Lower leg skin (tissue), 4 donors: ENCODE results near the gene KMT2E. TPM values are rescaled to one million over a fixed set of nuclear protein-coding genes. Genes with fewer than 3 reads are reported as not detected.

Experiments
- DNase-seq, 2 donors: peaks; one replicate each; pipeline ENCODE4 v3.0.0-alpha.2; 2019; ENCODE audit warnings: low spot score in 2 of 2
- H3K4me3 ChIP-seq: fragments of 200-600 bp; sonication (generic); 2 replicates; pipeline ENCODE4 v1.5.1; 2017; ENCODE audit warnings: mild to moderate bottlenecking, low read depth; ENCODE audit not compliant: poor library complexity, severe bottlenecking
- CTCF ChIP-seq, 3 donors: fragments of 450-650 bp; IDR thresholded peaks; one replicate each; pipeline ENCODE4 v1.5.1; 2016; ENCODE audit warnings: antibody characterized with exemption in 3 of 3, mild to moderate bottlenecking in 3 of 3, moderate library complexity in 2 of 3
- POLR2A ChIP-seq, 2 donors: fragments of 450-650 bp; IDR thresholded peaks; one replicate each; pipeline ENCODE4 v1.6.1; 2016 to 2017; ENCODE audit warnings: antibody characterized with exemption in 2 of 2, mild to moderate bottlenecking in 1 of 2, moderate library complexity in 1 of 2
- WGBS, 2 donors: methylation state at CpG; one replicate each; pipeline ENCODE4 v1.1.5; 2018; 5-methylcytosine and 5-hydroxymethylcytosine counted together
- intact Hi-C: fragments of 100-400 bp; cut with DNase I; formaldehyde crosslinking; loops from one replicate; pipeline ENCODE4 v1.15.0; 2023; ENCODE audit warnings: low total_unique reads
- total RNA-seq, 4 donors: library from RNA; depleted of rRNA; stranded (reverse); fragments of >200 nt; gene quantifications; one replicate each; pipeline ENCODE4 v1.1.0, GENCODE V29; 2016

The KMT2E gene
- total RNA-seq, 4 donors from 2014 or later: 86.4 to 130 (median 114) TPM

DNA sequence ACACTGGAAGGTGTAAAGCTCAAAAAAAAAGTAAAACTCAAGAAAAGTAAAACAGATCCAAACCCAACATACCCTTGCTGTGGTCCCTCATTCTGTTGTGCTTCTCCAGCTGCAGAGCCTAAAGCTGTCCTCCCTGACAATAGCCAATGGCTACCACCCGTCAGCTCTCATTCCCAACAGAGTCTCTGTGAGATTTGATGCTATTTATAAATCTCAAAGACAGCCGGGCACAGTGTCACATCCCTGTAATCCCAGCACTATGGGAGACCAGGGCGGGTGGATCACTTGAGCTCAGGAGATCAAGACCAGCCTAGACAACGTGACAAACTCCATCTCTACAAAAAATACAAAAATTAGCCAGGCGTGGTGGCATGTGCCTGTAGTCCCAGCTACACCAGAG, 116.0 kb downstream of the KMT2E start:
- intact Hi-C loops: no loop called here
- WGBS, 2 donors: 93 to 94% methylated on average over 5 of the region's 5 CpGs

DNA sequence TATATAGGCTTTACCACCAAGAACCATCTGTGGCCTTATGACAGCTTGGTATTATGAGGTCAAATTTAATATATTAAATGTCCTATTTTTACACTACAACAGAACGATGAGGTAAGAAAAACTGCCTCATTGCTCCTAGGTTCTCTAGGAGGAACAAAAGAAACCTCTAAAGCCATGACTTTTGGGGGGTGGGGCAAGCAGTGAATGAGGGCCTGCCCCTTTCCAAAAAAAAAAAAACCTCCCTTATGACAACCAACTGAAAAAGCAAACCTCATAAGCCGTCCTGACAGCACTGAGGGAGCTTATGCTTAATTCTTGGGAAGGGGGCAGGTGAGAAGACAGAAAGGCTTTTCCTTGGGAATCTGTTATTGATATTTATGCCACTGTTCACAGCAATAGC, 116.6 kb downstream of the KMT2E start:
- H3K4me3 ChIP-seq: no peak overlapping the region
- intact Hi-C loops: no loop called here
- DNase-seq: no peak
- TF ChIP-seq POLR2A (IDR thresholded peaks at IDR 0.05) (no peak), CTCF (IDR thresholded peaks at IDR 0.05) (no peak)
- WGBS, 2 donors: 78 to 86% methylated on average over 2 of the region's 2 CpGs

More for the DNA sequence above, 116.0 kb downstream of the KMT2E start:
- TF ChIP-seq CTCF (IDR thresholded peaks at IDR 0.05): no peak
- TF ChIP-seq POLR2A (IDR thresholded peaks at IDR 0.05): no peak
- DNase-seq: no peak
- no peak overlapping the region for H3K4me3 ChIP-seq

- DNase-seq: no peak
- no peak overlapping the region for H3K4me3 ChIP-seq
- WGBS, 2 donors: 92 to 93% methylated on average over 12 of the region's 12 CpGs
- intact Hi-C loops: no loop called here
- no peak for TF ChIP-seq POLR2A (IDR thresholded peaks at IDR 0.05)
- no peak for TF ChIP-seq CTCF (IDR thresholded peaks at IDR 0.05)
Measured at GRCh38 chr7:105131033-105131656, 117.1 kb downstream of the KMT2E start.

DNA sequence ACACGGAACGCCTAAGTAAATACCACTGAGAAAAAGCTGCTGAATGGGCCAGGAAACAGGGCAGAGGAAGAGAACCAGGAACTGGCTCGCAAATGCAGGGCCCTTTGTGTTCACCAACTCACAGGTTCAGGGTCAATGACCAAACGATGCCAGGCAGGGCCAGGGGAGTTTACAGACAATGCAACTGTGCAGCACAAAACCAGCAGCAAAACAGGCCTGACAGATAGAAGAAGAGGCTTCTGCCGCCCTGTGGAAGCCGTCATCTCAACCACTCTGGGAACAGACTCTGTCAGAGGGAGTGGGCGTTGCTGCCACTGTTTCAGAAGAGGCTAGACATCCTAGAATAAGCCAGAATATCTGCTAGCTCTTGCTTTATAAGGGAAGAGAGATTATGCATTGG, 117.9 kb downstream of the KMT2E start:
- H3K4me3 ChIP-seq: no peak overlapping the region
- 87 to 88% methylated on average over 7 of the region's 7 CpGs for WGBS, 2 donors
- TF ChIP-seq CTCF (IDR thresholded peaks at IDR 0.05): no peak
- no peak for TF ChIP-seq POLR2A (IDR thresholded peaks at IDR 0.05)
- no peak for DNase-seq
- intact Hi-C loops: no loop called here

DNA sequence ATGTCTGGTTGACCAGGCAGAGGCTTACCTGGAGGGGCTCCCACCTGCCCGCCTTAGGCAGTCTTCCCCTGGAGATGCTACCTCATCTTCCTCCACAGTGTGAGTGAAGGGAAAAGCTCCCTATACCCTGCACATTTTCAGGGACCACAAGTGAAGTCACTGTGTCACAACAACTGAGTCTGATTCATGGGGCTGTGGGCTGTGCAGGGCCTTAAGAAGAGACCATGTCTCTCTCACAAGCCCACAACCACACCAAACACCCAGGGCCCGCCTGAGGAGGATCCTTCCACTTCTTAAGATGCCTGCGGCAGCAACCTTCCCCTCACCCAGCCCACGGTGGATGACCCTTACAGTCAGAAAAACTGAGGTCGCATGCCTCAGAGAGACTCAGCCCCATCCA, 118.3 kb downstream of the KMT2E start:
- H3K4me3 ChIP-seq: no peak overlapping the region
- intact Hi-C loops: no loop called here
- no peak for DNase-seq
- WGBS, 2 donors: 92 to 93% methylated on average over 5 of the region's 5 CpGs
- TF ChIP-seq POLR2A (IDR thresholded peaks at IDR 0.05) (no peak), CTCF (IDR thresholded peaks at IDR 0.05) (no peak)

- H3K4me3 ChIP-seq: no peak overlapping the region
- intact Hi-C loops: no loop called here
- 95 to 96% methylated on average over 10 of the region's 10 CpGs for WGBS, 2 donors
- TF ChIP-seq POLR2A (IDR thresholded peaks at IDR 0.05) (no peak), CTCF (IDR thresholded peaks at IDR 0.05) (no peak)
- DNase-seq: no peak
Measured at GRCh38 chr7:105132835-105133234, 118.8 kb downstream of the KMT2E start.
